Inflammatory macrophage treated with lipopolysaccharide for 4 hours (primary cell): ENCODE data around the gene ATAD3C.
"Not testable (repeated sequence)": the region's sequence is repeated elsewhere in the genome, so short reads cannot be mapped to it uniquely, and the experiment has no call there.

ENCODE experiments used
- DNase-seq: peaks from one replicate; pipeline ENCODE4 v3.0.0-alpha.2; 2020

The ATAD3C gene

DNA sequence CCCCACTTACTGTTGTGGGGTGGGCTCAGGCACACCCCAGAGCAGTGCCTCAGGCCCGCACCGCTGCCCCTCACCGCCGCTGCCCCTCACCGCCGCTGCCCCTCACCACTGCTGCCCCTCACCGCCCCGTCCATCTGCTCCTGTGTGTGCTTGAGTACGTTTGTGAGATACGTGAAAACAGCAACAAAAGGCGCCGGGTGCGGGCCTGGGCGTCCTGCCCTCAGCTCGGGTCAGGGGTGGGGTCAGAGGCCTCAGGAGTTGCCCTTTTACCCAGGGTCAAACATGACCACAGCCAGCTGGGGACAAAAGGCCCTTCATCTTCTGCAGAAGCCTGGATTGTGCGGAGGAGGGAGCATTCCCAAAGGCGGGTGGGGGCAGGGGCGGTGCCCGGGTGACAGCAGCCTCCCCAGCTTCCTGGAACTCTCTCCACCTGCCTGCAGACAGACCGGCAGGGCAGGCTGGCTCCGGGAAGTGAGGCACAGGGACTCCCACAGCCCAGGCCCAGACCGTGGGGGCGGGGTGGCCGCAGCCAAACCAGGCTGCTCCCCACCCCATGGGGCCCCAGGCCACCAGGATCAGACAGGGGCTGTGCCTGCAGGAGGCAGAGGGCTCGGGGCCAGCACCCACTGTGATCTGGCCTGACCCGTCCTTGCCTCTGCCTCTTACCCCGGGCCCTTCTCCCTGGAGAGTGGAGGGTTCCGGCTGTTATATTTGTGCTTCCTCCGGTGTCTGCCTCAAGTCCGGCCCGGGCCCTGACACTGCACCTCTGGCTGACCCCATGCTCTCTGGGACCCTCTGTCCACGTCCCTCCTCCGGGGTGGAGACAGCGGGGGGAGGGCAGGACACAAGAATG, 16.3 kb upstream of the ATAD3C start:
- DNase-seq: no peak

DNA sequence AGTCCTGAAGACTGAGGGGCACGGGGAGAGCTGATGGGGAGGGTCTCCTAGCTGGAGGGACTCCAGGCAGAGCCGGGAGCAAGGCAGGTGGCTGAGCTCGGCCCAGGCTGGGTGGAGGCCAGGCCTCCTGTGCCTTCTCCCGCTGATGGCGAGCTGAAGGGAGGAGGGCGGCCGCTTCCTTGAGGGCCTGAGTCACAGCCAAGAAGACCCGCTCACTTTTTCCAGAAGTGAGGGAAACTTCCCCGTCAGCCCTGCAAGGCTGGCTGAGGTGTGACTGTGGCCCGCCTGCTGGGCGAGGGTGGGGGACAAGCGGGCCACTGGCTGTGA, 15.7 kb upstream of the ATAD3C start:
- peak; percentile 36 for DNase-seq

DNA sequence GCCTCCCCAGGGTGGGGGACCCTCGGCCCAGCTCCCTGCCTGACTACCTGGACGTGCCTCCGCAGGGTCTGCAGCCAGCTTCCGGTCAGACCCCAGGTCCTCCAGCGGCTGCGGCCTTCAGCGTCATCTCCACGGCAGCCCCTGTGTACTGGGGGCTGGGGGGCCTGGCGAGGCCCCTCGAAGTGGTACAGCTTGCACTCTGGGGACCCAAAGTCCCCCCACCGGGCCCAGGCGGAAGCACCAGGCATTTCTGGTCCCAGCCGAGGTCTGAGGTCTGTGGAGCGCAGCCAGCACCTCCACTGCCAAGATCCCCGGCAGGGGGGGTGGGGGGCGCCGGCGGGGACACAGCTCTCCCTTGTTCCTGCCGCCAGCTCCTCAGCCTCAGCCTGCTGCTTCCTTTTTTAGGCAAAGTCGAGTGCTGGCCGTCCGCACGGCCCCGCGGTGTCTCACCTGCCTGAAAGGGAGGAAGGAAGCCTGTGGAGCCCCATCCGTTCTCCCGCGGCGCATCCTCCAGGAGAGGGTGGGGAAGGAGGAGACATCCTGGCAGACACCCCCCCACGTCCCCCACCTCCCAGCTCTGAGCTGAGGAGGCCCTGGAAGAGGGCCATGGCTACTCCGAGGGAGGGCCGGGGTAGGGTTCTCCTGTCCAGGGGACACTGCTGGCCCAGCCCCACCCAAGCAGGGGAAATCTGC, 15.2 kb upstream of the ATAD3C start:
- no peak for DNase-seq

- DNase-seq: no peak
Measured at GRCh38 chr1:1434824-1435105, 14.7 kb upstream of the ATAD3C start.

GRCh38 chr1:1435106-1435903, 14.2 kb upstream of the ATAD3C start, which contains the start of gene VWA1:
TSS of gene VWA1 (plus strand) at chr1:1435690. CDS start at chr1:1435749, 59 bp downstream.
- DNase-seq: peak; percentile 48

- no peak for DNase-seq
Measured at GRCh38 chr1:1435911-1436629, 13.4 kb upstream of the ATAD3C start.

- DNase-seq: no peak
Measured at GRCh38 chr1:1436630-1437032, 12.9 kb upstream of the ATAD3C start.

- DNase-seq: no peak
Measured at GRCh38 chr1:1437033-1437903, 12.2 kb upstream of the ATAD3C start.

DNA sequence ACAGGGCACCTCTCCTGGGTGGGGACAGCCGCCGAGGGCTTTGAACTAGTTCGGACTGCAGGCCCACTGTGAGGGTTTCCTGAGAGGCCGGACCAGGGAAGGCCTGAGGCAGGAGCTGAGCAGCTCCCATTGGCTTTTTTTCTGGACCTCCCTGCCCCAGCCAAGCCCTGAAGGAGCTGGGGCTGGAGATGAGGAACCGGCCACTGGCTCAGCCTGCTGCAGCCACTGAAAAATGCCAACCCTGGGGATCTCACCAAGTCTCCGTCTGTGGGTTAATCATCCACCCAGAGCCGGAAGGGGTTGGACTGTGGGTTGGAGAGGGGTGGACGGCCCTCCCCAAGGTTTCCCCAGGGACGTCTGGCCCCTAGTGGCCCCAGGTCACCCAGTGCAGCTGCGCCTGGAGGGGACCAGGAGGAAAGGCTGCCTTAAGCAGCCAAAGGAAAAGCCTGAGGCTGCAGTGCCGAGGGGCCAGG, 11.5 kb upstream of the ATAD3C start:
- DNase-seq: no peak

- DNase-seq: no peak
Measured at GRCh38 chr1:1438531-1439381, 10.7 kb upstream of the ATAD3C start.

- no peak for DNase-seq
Measured at GRCh38 chr1:1439546-1440261, 9.8 kb upstream of the ATAD3C start.

GRCh38 chr1:1440262-1441001, 9.1 kb upstream of the ATAD3C start:
- DNase-seq: no peak

DNA sequence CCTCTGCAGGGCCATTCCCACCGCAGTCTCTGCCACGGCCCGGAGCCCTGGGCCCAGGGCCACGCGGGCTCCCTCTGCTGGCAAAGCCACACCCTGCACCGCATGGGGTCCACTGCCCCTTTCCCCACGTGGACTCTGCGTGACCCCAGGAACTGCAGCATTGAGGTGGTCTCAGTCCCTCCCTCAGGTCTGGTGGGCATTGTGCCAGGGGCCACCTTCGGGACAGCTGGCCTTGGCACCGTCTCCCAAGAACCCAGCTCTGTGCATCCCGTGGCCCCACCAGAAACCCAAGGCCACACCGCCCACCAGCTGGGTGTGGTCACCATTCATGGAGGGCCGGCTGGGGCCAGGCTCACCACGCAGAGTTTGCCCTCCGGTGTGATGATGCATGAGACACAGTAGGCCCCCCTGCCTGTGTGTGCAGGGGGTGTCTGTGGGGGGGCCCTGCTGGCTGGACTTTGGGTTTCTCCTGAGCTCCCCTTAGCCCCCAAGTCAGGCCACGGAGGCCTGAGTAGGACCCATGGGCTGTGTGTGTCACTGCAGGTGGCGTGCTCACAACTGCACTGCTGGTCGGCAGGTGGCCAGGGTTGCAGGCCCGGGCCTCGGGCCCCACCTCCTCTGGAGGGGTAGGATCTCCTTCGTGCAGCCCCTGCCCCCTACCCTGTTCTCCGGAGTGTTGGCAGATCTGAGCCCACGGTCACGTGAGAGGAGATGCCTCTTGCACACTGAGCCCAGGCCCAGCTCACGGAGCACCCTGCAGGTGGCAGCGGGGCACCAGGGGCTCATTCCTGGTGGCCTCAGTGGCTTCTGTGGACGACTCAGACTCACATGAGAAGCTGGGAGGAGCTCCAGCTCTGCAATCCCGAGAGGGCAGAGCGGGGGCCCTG, 8.2 kb upstream of the ATAD3C start:
- DNase-seq: peak; percentile 35

DNA sequence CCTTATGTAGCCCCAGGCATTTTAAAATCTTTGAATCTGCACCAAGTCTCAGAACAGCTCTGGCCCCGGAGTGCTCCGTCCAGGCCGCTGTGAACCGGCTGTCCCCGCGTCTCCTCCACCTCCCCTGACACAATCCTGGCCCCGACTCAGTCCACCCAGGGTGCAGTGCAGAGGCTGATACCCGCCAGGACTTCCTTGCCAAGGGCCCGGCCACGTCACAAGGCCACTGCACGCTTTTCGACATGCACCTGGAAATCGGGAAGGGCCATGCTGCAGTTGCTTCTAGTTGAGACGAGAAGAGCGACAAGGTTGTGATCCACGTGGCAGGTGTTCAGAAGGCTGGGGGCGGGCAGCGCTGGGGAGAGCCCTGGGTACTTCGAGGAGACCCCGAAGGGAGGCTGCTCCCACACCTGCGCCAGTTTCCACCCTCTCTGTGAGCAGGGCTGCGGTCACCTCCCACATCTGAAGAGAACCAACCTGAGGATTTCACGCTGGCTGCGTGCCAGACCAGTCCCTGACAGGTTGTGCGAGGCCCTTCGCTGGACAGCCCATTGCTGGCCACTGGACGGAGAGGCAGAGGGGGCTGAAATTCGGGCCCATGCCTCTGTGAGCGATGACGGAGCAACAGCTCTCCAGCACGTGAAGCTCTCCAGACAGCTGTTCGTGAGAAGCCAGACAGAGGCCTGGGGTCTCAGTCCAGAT, 7.3 kb upstream of the ATAD3C start:
- DNase-seq: no peak

DNA sequence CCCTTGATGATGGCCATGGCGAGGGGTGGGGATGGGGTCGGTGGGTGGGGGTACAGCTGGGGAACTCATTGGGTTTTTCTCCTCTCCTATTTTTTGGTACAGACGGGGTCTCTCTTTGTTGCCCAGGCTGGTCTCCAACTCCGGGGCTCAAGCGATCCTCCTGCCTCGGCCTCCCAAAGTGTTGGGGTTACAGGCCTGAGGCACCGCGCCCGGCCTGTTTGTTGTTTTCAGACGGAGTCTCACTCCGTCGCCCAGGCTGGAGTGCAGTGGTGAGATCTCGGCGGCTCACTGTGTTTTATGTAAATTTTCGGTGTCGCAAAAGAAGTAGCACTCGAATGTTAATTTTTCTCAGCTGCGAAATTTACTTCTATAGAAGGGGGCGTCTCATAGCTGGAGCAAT, 2.9 kb upstream of the ATAD3C start:
- not testable (repeated sequence) for DNase-seq

DNA sequence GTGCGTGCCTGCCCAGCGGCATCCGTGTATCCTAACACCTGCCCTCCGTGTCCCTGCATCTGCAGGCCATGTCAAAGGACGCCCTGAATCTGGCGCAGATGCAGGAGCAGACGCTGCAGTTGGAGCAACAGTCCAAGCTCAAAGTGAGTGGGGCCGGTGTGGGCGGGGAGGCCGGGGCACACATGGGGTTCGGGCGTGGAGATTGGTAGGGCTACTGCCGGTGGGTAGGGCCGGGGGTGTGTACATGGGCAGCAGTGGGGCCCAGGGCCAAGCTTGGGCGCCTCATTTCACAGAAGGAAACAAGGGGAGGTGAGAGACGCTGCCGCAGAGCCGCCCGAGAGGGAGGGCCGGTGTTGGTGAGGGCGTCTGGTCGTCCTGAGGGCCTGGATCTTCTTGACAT, 1.1 kb downstream of the ATAD3C start:
- DNase-seq: not testable (repeated sequence)

GRCh38 chr1:1451696-1452364, 2.3 kb downstream of the ATAD3C start:
- no peak for DNase-seq
